Parathyroid adenoma (tissue), 2 donors: Measurements from ENCODE around the gene BIRC6.

Experiments
- H2AFZ ChIP-seq: fragments of 300-600 bp; sonication (generic); one replicate; pipeline ENCODE4 v1.7.0; 2017; ENCODE audit warnings: antibody characterized with exemption, mild to moderate bottlenecking
- H3K27ac ChIP-seq: fragments of 300-600 bp; sonication (generic); one replicate; pipeline ENCODE4 v1.7.0; 2017
- H3K27me3 ChIP-seq: fragments of 300-600 bp; sonication (generic); one replicate; pipeline ENCODE4 v1.7.0; 2017; ENCODE audit warnings: low read length; ENCODE audit not compliant: control insufficient read depth, insufficient read depth
- H3K36me3 ChIP-seq: fragments of 300-600 bp; sonication (generic); one replicate; pipeline ENCODE4 v1.7.0; 2017; ENCODE audit warnings: low read length; ENCODE audit not compliant: control insufficient read depth, insufficient read depth
- H3K4me1 ChIP-seq: fragments of 300-600 bp; sonication (generic); one replicate; pipeline ENCODE4 v1.7.0; 2017; ENCODE audit warnings: control low read depth
- H3K4me2 ChIP-seq: fragments of 300-600 bp; sonication (generic); one replicate; pipeline ENCODE4 v1.7.0; 2017; ENCODE audit warnings: low read length
- H3K4me3 ChIP-seq: fragments of 300-600 bp; sonication (generic); one replicate; pipeline ENCODE4 v1.7.0; 2017; ENCODE audit warnings: low read depth, low read length
- H3K79me2 ChIP-seq: fragments of 300-600 bp; sonication (generic); one replicate; pipeline ENCODE4 v1.7.0; 2017; ENCODE audit warnings: control low read depth
- H3K9ac ChIP-seq: fragments of 300-600 bp; sonication (generic); one replicate; pipeline ENCODE4 v1.7.0; 2017; ENCODE audit warnings: mild to moderate bottlenecking
- H3K9me3 ChIP-seq: fragments of 300-600 bp; sonication (generic); one replicate; pipeline ENCODE4 v1.7.0; 2017; ENCODE audit warnings: low read length; ENCODE audit not compliant: control insufficient read depth
- CTCF ChIP-seq: fragments of 300-600 bp; sonication (generic); IDR thresholded peaks from one replicate; pipeline ENCODE4 v1.7.0; 2017; ENCODE audit warnings: antibody characterized with exemption, mild to moderate bottlenecking
- donor health status: primary hyperparathyroidism.

BIRC6 gene

GRCh38 chr2:32622570-32623310 lies 265.9 kb downstream of the BIRC6 start:
- Histone ChIP-seq H3K4me2 (no peak overlapping the region), H3K9ac (no peak overlapping the region), H3K27ac (no peak overlapping the region), H3K79me2 (no peaks in the 10 kb centered on the region), H3K27me3 (no peaks in the 10 kb centered on the region), H3K4me3 (no peak overlapping the region), H3K9me3 (no peaks in the 10 kb centered on the region), H3K4me1 (no peaks in the 10 kb centered on the region), H3K36me3 (no peaks in the 10 kb centered on the region), H2AFZ (no peak overlapping the region)
- no peak for TF ChIP-seq CTCF

- Histone ChIP-seq H3K79me2 (no peaks in the 10 kb centered on the region), H3K9ac (no peak overlapping the region), H3K36me3 (no peaks in the 10 kb centered on the region), H3K9me3 (no peaks in the 10 kb centered on the region), H2AFZ (no peak overlapping the region), H3K4me3 (no peak overlapping the region), H3K27ac (no peak overlapping the region), H3K27me3 (no peaks in the 10 kb centered on the region), H3K4me2 (no peak overlapping the region), H3K4me1 (no peaks in the 10 kb centered on the region)
- TF ChIP-seq CTCF = no peak
These were observed 266.5 kb downstream of the BIRC6 start for GRCh38 chr2:32623311-32623706.

GRCh38 chr2:32624812-32625211 lies 268.0 kb downstream of the BIRC6 start:
- Histone ChIP-seq H2AFZ (no peak overlapping the region), H3K4me1 (no peaks in the 10 kb centered on the region), H3K9ac (no peak overlapping the region), H3K79me2 (no peaks in the 10 kb centered on the region), H3K4me3 (no peak overlapping the region), H3K36me3 (no peaks in the 10 kb centered on the region), H3K27ac (no peak overlapping the region), H3K27me3 (no peaks in the 10 kb centered on the region), H3K9me3 (no peaks in the 10 kb centered on the region), H3K4me2 (no peak overlapping the region)
- no peak for TF ChIP-seq CTCF

GRCh38 chr2:32626639-32627221 lies 269.9 kb downstream of the BIRC6 start:
- no peak overlapping the region for H3K4me2 ChIP-seq
- TF ChIP-seq CTCF = no peak
- H3K4me1 ChIP-seq = no peaks in the 10 kb centered on the region
- H3K27me3 ChIP-seq = no peaks in the 10 kb centered on the region
- no peak overlapping the region for H3K4me3 ChIP-seq
- no peaks in the 10 kb centered on the region for H3K9me3 ChIP-seq
- no peak overlapping the region for H3K9ac ChIP-seq
- no peak overlapping the region for H3K27ac ChIP-seq
- no peaks in the 10 kb centered on the region for H3K79me2 ChIP-seq
- H2AFZ ChIP-seq = peak overlapping the region; percentile 99
- H3K36me3 ChIP-seq = no peaks in the 10 kb centered on the region

- Histone ChIP-seq H3K4me3 (peak overlapping the region; percentile 91), H3K4me2 (peak overlapping the region; percentile 98), H2AFZ (peak overlapping the region; percentile 99), H3K4me1 (no peaks in the 10 kb centered on the region), H3K79me2 (no peaks in the 10 kb centered on the region), H3K27ac (peak overlapping the region; percentile 25), H3K9me3 (no peaks in the 10 kb centered on the region), H3K27me3 (no peaks in the 10 kb centered on the region), H3K9ac (no peak overlapping the region), H3K36me3 (no peaks in the 10 kb centered on the region)
- TF ChIP-seq CTCF = peak; percentile 34
These were observed 270.6 kb downstream of the BIRC6 start for GRCh38 chr2:32627441-32627813.
